HG03460 (cell line): ENCODE measurements around the gene RTBDN.
A peak's percentile ranks its signal among the peaks of the same experiment; 100 is the strongest.

Experiments
- ATAC-seq: cut with Tn5 transposase; IDR thresholded peaks from one replicate; pipeline ENCODE4 v1.9.1; 2021; ENCODE audit not compliant: unreplicated experiment

RTBDN gene

GRCh38 chr19:12834566-12834943 is at the start of gene RTBDN:
Gene RTBDN (minus strand): TSS chr19:12834579. CDS start chr19:12829979, 4,600 bp downstream.
- ATAC-seq, result no peak

GRCh38 chr19:12882589-12882988 is 48.2 kb upstream of the RTBDN start:
- ATAC-seq, result no peak

DNA sequence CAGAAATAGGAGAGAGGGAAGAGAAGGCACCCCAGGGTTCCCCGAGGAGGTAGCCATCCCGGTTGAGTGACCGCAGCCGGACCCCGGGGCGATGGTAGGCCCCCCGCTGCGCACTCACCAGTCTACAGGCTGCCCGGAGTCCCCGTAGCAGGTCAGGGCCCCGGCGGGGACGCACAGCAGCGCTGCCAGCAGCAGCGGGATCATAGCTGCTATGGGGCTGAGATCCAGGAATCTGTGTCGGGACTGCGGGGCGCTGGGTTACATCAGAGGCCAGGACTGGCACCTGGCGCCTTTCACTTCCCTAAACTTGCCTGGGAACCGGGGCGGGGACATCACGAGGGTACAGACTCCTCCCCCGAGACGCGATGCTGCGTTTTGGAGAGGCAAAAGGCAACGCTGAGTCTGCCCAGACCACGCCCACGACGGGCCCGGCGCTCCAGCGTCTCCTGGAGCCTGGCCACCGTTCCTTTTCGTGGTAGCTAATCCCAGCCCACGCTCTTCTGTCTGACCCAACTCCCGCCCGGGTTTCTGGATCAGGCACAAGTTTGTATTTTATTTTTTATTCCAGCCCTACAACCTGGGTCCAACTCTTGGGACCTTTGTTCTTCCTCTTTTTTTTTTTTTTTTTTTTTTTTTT is 46.9 kb upstream of the RTBDN start, which contains the start of gene DNASE2:
DNASE2 (minus strand) TSS at position 278 of the 637 bp plus-strand sequence; CDS start at position 204, 74 bp downstream.
- peak; percentile 69 for ATAC-seq

DNA sequence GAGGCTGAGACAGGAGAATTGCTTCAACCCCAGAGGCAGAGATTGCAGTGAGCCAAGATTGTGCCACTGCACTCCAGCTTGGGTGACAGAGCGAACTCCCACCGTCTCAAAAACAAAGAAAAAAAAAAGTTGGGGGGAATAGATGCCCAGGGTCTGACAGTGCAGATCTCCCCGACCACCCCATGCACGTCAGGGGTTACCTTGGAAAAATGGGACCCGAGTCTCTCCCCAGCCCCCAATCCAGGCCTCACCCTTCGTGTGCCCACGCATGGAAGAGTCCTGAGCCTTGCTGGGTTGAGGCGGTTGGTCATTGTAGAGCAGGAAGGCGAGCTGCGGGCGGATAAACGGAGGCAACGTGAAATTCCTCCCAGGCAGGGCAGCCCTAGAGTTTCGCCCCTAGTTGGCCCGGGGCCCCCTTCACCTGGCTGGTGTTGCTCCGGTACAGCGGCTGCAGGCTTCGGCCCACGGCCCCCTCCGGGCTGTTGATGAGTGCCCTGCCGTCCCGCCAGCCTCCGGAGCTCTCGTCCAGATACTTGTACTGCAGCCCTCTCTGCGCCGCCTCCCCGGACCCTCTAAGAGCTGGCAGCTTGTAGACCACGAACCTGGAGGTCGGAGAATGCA is 46.3 kb upstream of the RTBDN start:
- peak; percentile 20 for ATAC-seq

GRCh38 chr19:12875086-12875485 is 40.7 kb upstream of the RTBDN start:
- no peak for ATAC-seq

DNA sequence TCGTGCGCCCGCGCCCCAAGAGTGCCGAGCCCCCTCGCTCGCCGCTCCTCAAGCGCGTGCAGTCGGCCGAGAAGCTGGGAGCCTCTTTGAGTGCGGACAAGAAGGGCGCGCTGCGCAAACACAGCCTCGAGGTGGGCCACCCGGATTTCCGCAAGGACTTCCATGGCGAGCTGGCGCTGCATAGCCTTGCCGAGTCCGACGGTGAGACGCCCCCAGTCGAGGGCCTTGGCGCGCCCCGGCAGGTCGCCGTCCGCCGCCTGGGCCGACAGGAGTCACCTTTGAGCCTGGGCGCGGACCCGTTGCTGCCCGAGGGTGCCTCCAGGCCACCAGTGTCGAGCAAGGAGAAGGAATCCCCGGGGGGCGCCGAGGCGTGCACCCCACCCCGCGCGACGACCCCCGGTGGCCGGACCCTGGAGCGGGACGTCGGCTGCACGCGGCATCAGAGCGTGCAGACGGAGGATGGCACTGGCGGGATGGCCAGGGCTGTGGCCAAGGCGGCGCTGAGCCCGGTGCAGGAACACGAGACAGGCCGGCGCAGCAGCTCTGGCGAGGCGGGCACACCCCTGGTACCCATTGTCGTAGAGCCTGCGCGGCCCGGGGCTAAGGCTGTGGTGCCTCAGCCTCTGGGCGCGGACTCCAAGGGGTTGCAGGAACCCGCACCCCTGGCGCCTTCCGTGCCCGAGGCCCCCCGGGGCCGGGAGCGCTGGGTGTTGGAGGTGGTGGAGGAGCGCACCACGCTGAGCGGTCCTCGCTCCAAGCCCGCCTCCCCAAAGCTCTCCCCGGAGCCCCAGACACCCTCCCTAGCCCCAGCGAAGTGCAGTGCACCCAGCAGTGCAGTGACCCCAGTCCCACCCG is 39.7 kb upstream of the RTBDN start:
- no peak for ATAC-seq

- ATAC-seq, result no peak
Observed at GRCh38 chr19:12872941-12873890, 38.8 kb upstream of the RTBDN start.

GRCh38 chr19:12872255-12872654 is 37.9 kb upstream of the RTBDN start:
- ATAC-seq, result no peak

DNA sequence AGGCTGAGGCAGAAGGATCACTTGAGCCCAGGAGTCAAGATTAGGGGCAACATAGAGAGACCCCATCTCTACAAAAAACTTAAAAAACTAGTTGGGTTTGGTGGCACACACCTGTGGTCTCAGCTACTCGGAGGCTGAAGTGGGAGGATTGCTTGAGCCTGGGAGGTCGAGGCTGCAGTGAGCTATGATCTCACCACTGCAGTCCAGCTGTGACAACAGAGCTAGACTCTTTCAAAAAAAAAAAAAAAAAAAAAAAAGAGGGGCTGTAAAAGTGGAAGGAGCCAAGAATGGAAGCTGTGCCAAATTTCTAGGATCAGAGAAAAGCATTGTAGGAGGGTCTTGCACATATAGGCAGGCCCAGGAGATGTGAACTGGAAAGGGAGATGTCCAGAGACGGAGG is 37.3 kb upstream of the RTBDN start:
- ATAC-seq, result no peak

DNA sequence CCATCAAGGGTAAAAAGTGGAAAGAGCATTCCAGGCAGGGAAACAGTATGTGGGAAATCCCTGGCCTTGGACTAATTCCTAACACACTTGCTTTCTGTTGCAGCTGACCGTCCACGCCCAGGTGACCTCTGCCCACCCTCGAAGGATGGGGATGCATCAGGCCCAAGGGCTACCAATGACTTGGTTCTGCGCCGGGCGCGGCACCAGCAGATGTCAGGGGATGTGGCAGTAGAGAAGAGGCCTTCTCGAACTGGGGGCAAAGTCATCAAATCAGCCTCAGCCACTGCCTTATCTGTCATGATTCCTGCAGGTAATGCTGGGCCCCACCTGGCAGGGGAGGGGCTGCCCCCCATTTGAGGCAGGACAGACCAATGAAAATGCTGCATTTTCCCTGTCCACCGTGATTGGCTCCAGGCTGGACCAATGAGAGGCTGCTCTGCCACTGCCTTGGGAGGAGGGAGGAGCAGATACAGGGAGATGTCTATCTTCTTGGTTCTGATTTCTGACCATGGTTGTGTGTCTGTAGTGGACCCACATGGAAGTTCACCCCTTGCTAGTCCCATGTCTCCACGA is 34.2 kb upstream of the RTBDN start:
- no peak for ATAC-seq

DNA sequence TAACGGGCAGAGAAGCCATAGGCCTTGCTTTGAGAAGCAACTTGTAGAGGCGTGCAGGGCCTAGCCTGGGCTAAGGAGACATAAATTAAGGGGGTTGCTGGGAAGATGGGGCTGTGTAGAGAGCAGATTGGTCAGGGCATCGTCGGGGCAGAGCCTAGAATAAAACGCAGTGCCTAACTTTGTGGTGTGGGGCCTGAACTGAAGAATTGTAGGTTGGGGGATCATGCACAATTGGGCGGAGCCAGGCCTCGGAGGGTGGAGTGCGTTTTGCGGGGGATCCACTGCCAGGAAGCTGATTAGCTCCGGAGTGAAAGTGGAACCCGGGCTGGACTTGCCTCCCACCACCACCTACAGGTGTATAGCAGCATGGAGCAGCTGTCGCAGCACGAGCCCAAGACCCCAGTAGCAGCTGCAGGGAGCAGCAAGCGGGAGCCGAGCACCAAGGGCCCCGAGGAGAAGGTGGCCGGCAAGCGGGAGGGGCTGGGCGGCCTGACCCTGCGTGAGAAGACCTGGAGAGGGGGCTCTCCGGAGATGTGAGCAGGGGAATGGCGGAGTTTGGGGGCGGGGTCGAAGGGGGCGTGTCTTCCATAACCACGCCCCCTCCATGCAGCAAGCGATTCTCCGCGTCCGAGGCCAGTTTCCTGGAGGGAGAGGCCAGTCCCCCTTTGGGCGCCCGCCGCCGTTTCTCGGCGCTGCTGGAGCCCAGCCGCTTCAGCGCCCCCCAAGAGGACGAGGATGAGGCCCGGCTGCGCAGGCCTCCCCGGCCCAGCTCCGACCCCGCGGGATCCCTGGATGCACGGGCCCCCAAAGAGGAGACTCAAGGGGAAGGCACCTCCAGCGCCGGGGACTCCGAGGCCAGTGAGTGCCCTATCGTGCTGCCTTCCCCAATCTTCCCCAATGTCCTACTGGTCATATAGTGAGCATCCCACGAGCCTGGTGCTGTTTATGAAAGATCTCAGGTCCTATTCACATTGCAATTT is 33.0 kb upstream of the RTBDN start:
- ATAC-seq, result no peak

- no peak for ATAC-seq
Observed at GRCh38 chr19:12866416-12867119, 32.2 kb upstream of the RTBDN start.

GRCh38 chr19:12865746-12866415 is 31.5 kb upstream of the RTBDN start:
- no peak for ATAC-seq

DNA sequence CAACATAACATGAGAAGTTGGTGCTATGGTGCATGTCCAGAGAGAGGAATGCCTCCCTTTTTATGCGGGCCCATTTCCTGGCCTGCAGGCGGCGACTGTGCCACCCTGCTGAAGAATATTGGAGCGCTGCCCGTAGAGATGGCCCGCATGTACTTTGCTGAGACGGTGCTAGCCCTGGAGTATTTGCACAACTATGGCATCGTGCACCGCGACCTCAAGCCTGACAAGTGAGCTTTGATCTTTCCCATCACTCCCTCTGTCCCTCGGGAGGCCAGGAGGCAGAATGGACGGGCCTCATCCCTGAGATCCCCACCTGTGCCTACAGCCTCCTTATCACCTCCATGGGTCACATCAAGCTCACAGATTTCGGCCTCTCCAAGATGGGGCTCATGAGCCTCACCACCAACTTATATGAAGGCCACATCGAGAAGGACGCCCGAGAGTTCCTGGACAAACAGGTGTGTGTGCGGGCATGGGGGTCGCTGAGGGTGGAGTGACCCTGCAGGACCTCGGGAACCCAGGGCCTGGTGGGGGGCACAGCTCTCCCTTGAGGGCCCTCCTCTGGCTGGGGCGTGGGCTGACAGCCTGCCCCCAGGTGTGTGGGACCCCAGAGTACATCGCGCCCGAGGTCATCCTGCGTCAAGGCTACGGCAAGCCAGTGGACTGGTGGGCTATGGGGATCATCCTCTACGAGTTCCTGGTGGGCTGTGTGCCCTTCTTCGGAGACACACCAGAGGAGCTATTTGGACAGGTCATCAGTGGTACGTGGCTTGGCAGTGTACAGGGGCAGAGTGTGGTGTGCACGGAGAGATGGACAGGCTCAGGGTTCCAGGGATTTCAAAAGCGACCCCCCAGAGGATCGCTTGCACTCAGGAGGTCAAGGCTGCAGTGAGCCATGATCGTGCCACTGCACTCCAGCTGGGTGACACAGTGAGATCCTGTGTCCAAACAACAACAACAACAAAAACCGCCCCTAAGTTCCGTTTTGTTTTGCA is 30.6 kb upstream of the RTBDN start:
- ATAC-seq, result no peak

- ATAC-seq, result no peak
Observed at GRCh38 chr19:12864143-12864542, 29.8 kb upstream of the RTBDN start.

DNA sequence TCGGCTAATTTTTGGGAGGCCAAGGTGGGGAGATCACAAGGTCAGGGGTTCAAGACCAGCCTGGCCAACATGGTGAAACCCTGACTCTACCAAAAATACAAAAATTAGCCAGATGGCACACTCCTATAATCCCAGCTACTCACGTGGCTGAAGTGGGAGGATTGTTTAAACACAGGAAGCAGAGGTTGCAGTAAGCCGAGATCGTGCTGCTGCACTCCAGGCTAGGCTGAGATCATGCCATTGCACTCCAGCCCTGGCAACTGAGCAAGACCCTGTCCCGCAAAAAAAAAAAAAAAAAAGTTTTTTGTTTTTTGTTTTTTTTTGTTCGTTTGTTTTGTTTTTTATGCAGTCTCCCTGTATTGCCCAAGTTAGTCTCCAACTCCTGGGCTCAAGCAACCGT is 25.2 kb upstream of the RTBDN start:
- no peak for ATAC-seq
